NCI-H774 (cell line): ENCODE measurements around the gene EZR.

ENCODE experiments used
- DNase-seq: peaks from one replicate; lab custom pipeline; 2025; lab: John Stamatoyannopoulos, UW

The EZR gene

GRCh38 chr6:158775832-158776231 is 43.3 kb downstream of the EZR start:
- DNase-seq, result no peak

- no peak for DNase-seq
Observed at GRCh38 chr6:158774717-158775449, 44.3 kb downstream of the EZR start.

DNA sequence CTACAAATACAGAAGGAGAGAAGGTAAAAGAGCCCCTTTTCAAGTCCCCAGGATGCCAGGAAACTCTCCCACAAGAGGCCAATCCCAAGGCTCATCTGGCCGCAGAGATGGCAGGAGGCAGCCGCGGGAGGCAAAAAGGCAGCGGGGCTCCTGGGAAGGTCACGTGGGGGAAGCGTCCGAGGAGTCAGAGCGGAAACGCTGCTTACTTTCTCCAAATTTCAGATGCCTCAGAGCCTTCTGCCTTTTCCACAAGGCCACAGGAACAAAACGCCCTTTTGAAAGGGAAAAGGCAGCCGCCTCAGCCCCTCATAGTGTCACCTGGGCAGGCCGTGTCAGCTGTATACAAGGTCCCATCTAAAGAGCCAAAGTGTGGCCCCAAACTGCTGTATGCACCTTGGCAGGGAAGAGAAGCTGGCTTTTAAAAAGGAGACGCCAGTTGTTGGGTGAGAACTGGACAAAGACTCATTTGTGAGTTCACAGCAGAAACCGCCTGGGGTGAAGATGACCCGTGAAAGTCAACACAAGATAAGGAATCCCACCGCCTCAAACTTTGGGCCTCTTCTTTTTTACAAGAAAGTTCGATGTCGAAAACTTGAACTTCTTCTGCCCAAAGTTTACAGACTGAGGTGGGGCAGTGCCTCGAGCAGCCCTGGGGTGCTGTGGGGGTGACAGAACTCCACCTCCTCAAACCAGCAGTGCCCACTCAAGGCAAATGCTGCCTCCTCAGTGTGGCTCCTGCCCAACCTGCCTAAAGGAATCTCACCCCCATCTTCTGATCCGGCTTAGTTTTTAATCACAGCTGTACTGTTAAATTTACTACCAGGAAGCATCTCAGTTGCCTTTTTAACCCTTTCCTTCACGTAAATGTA is 45.4 kb downstream of the EZR start:
- no peak for DNase-seq

GRCh38 chr6:158772851-158773371 is 46.3 kb downstream of the EZR start:
- no peak for DNase-seq

DNA sequence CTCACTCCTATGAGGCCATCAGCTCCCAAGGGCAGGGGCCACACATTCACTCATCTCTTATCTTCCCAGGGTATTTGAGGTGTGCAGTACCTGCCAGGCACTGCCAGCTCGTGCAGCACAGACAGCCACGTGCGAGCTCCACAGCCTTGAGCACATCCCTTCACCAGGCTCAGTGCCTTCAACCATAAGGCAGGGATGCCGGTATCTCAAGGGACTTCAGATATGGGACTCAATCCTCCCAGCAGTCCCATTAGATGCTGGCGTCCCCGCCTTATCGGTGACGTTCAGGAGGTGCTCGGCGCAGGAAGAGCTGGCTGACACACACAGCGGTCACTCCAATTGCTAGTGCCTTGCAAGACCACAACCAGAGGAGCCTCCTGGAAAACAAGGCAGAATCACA is 47.0 kb downstream of the EZR start:
- no peak for DNase-seq

GRCh38 chr6:158771399-158772152 is 47.6 kb downstream of the EZR start:
- DNase-seq, result no peak

DNA sequence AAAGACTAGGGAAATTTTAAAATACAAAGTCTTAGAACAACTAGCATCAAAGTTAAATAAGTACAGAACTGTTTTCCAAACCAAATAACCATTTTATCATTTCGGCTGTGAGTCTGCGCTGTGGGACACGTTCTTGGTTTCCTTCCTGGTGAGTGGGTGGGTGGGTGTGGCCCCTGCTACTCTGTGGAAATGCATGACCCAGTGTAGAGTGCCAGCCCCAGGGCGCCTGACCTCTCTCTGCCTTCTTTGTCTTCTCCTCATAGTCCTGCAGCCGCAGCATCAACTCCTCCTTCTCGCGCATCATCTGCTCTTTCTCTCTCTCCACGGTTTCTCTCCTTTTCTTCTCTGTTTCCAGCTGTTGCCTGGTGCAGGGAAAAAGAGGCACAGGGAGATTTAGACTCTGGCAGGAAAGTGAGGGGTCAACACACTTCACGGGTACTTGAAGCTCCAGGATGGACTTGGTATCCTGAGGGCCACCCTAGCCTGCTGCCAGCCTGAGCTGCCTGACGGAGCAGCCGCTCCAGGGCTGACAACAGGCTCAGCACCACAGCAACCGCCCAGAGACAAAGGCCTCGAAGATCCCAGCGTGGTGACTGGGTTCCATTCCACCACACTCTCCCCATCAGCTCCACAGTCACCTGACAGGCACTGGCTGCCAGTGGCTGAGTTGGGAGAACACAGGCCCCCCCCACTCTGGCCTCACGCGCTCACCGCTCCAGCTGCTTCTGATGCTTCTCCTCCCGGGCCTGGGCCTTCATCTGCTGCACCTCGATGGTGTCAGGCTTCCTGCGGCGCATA is 48.4 kb downstream of the EZR start:
- no peak for DNase-seq

DNA sequence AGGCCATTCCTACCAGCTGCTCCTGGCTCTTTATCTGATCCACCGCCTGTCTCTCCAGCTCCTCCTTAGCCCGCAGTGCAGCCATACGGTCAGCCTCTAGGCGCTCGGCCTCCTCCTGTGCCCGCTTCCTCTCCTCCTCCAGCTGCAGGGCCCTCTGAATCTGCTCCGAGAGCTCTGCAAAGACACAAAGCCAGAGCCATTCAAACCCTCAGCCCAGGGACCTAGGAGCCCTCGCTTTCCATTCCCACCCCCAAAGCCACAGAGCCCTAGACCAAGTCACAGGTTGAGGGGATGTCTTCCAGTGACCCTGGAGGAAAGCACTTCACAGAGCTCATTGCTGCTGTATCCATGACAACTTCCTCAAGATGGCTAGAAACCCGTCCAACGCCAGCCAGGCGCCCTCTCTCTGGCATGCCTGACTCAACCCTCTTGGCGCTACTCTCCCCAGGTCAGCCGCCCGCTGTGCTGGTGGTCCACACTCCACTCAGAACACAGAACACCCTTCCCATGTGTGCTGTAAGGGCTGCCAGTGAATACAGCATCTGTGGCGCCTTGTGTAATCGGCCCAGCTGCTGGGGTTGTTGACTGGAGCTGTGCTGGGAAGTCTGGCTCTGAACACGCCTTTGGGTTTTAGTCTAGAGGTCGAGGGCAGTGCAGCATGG is 49.3 kb downstream of the EZR start:
- no peak for DNase-seq

- DNase-seq, result no peak
Observed at GRCh38 chr6:158769234-158769770, 49.9 kb downstream of the EZR start.

- DNase-seq, result no peak
Observed at GRCh38 chr6:158768436-158768835, 50.7 kb downstream of the EZR start.

GRCh38 chr6:158767709-158768108 is 51.5 kb downstream of the EZR start:
- no peak for DNase-seq

GRCh38 chr6:158766621-158767455 is 52.3 kb downstream of the EZR start:
- DNase-seq, result no peak

DNA sequence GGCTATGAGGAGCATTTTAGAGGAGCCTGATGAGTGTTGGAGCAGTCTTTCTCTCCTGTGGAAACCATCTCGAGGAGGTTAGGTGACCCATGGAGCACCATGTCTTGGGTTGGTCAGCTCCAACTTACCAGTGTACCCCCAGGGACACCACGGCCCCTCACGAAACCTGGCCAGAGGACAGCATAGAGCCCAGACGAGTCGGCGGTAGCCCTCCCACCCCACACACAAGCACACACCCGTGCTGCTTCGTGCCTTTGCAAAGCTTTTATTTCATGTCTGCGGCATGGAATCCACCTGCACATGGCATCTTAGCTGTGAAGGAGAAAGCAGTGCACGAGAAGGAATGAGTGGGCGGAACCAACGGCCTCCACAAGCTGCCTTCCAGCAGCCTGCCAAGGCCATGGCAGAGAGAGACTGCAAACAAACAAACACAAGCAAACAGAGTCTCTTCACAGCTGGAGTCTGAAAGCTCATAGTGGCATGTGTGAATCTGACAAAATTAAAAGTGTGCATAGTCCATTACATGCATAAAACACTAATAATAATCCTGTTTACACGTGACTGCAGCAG is 53.6 kb downstream of the EZR start:
- no peak for DNase-seq

- DNase-seq, result no peak
Observed at GRCh38 chr6:158764926-158765325, 54.2 kb downstream of the EZR start.

DNA sequence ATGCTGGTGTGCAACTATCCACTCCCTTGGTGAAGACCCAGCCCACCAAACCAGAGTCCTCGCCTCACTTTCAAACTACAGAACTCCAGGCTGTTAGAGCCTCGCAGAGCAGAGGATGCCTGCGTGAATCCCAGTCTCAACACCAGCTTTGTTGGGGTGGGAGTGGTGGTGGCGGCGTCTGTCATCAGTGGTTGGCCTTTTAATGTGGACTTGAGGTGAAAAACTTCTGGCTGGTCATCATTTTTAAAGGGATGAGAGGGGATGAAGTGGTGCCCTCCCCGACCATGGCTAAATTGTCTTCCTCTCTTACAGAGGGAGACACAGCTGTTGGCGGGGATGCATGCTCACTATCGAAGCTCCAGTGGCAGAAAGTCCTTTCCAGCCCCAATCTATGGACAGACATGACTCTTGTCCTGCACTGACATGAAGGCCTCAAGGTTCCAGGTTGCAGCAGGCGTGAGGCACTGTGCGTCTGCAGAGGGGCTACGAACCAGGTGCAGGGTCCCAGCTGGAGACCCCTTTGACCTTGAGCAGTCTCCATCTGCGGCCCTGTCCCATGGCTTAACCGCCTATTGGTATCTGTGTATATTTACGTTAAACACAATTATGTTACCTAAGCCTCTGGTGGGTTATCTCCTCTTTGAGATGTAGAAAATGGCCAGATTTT is 54.9 kb downstream of the EZR start:
- DNase-seq, result no peak

- DNase-seq, result no peak
Observed at GRCh38 chr6:158763434-158764182, 55.6 kb downstream of the EZR start.

- no peak for DNase-seq
Observed at GRCh38 chr6:158762787-158763433, 56.3 kb downstream of the EZR start.

DNA sequence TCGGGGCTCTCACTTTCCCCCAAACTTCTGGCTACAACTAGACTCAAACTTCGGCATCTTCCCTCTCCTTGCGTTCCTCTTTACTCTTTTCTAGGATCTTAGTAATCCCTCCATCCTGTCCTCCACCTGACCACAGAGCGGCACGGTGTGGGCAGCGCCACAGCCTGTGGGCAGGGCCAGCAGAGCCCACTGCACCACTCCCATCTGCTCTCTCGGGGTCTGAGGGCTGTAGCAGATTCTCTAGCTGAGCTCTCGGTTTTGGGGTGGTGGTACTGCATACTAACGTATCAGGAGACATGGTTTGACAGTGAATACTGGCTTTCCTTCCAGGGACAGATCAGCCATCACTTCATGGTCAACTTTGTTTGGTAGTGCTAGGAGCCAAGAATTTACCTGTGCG is 57.4 kb downstream of the EZR start:
- DNase-seq, result no peak
